PC-9 (cell line): ENCODE measurements around the gene ZMYND19. TPM values are rescaled to one million over a fixed set of nuclear protein-coding genes. Genes with fewer than 3 reads are reported as not detected.
A peak's percentile ranks its signal among the peaks of the same experiment; 100 is the strongest.

Experiments used
- Bru-seq: library from RNA; stranded (reverse); fragments of 400-500 nt; gene quantifications from one replicate; lab custom pipeline; 2021; lab: Mats Ljungman, UMichigan
- BruChase-seq, 2 experiments: library from RNA; stranded (reverse); fragments of 400-500 nt; gene quantifications; one replicate each; lab custom pipeline; 2021; lab: Mats Ljungman, UMichigan
- BruUV-seq: library from RNA; stranded (reverse); fragments of 400-500 nt; replicated peaks from 2 replicates; lab custom pipeline; 2021; lab: Mats Ljungman, UMichigan
- CTCF ChIA-PET: fragments of 300-600 bp; sonication (Branson Sonifier 250); formaldehyde crosslinking; loops from one replicate; lab custom pipeline; 2022; ENCODE audit warnings: antibody characterized with exemption; lab: Charles Lee
- POLR2A ChIA-PET: fragments of 300-600 bp; sonication (Branson Sonifier 250); formaldehyde crosslinking; loops from one replicate; lab custom pipeline; 2022; ENCODE audit warnings: antibody characterized with exemption; ENCODE audit not compliant: unreplicated experiment; lab: Charles Lee
- DNase-seq, 2 experiments: peaks; one replicate each; pipeline versions ENCODE4 v3.0.0 to v3.0.0-alpha.2; 2015 to 2022; ENCODE audit warnings: mixed read lengths in 1 of 2
- H2AFZ ChIP-seq: fragments of 200-600 bp; sonication (generic); 2 replicates; pipeline ENCODE4 v1.8.1; 2017; ENCODE audit warnings: antibody characterized with exemption
- H3F3A ChIP-seq: fragments of 200-600 bp; sonication (generic); 2 replicates; pipeline ENCODE4 v1.8.1; 2017; ENCODE audit warnings: antibody characterized with exemption, mild to moderate bottlenecking, low read depth; ENCODE audit not compliant: insufficient read depth
- H3K27ac ChIP-seq: fragments of 200-600 bp; sonication (generic); 2 replicates; pipeline ENCODE4 v1.6.1; 2016; ENCODE audit warnings: mixed run types
- H3K27me3 ChIP-seq: fragments of 200-600 bp; sonication (generic); 2 replicates; pipeline ENCODE4 v1.6.1; 2016; ENCODE audit warnings: low read depth, mixed run types; ENCODE audit not compliant: insufficient read depth
- H3K36me3 ChIP-seq: fragments of 200-600 bp; sonication (generic); 2 replicates; pipeline ENCODE4 v1.6.1; 2016; ENCODE audit warnings: low read depth, mixed run types
- H3K4me1 ChIP-seq: fragments of 200-600 bp; sonication (generic); replicated peaks from 2 replicates; pipeline ENCODE4 v1.6.1; 2016; ENCODE audit warnings: mixed run types; ENCODE audit not compliant: insufficient read depth
- H3K4me2 ChIP-seq: fragments of 200-600 bp; sonication (generic); 2 replicates; pipeline ENCODE4 v1.6.1; 2017; ENCODE audit warnings: mixed run types
- H3K4me3 ChIP-seq: fragments of 200-600 bp; sonication (generic); 2 replicates; pipeline ENCODE4 v1.6.1; 2016; ENCODE audit warnings: mixed run types
- H3K79me2 ChIP-seq: fragments of 200-600 bp; sonication (generic); 2 replicates; pipeline ENCODE4 v1.6.1; 2017; ENCODE audit warnings: low read depth, mixed run types
- H3K9me2 ChIP-seq: fragments of 200-600 bp; sonication (generic); 2 replicates; pipeline ENCODE4 v1.8.1; 2017; ENCODE audit warnings: mild to moderate bottlenecking; ENCODE audit not compliant: insufficient read depth
- H3K9me3 ChIP-seq: fragments of 200-600 bp; sonication (generic); 2 replicates; pipeline ENCODE4 v1.8.1; 2016; ENCODE audit warnings: low read depth; ENCODE audit not compliant: insufficient read depth
- H4K20me1 ChIP-seq: fragments of 200-600 bp; sonication (generic); 2 replicates; pipeline ENCODE4 v1.8.1; 2017; ENCODE audit not compliant: insufficient read depth
- CTCF ChIP-seq: fragments of 200-600 bp; sonication (generic); conservative IDR thresholded peaks from 2 replicates; pipeline ENCODE4 v1.6.1; 2017; ENCODE audit warnings: mixed run types, antibody characterized with exemption, mild to moderate bottlenecking, moderate library complexity
- EZH2 ChIP-seq: fragments of 200-600 bp; sonication (generic); IDR thresholded peaks from 2 replicates; pipeline ENCODE4 v1.8.0; 2017; ENCODE audit warnings: antibody characterized with exemption, low read depth
- intact Hi-C: fragments of 100-400 bp; cut with micrococcal nuclease; formaldehyde crosslinking; loops from one replicate; pipeline ENCODE4 v1.10.0; 2022; ENCODE audit not compliant: unreplicated experiment
- long read RNA-seq: library from polyadenylated mRNA; stranded (forward); transcript quantifications from one replicate; pipeline ENCODE4 v2.0.0, GENCODE V29; 2022
- total RNA-seq: library from RNA; stranded (reverse); gene quantifications from 2 replicates; pipeline ENCODE4 v1.2.3, GENCODE V29; 2021

ZMYND19 gene
- total RNA-seq (47.7 and 49.2 TPM in 2 replicates), Bru-seq, nascent RNA (percentile 71 among the genes with signal in this experiment), BruChase-seq, experiment 1, labeled RNA remaining after a 2-hour chase (percentile 74 among the genes with signal in this experiment), BruChase-seq, experiment 2, labeled RNA remaining after a 6-hour chase (percentile 90 among the genes with signal in this experiment)
- long read RNA-seq, transcript ZMYND19-201 (6 exons, 1,375 nt) = major isoform, 29 of 38 reads
- long read RNA-seq, partial matches to known transcripts = 8 of 38 reads
- long read RNA-seq, other reads (novel, unspliced or antisense) = 1 of 38 reads

GRCh38 chr9:137590469-137591383, at the start of gene ZMYND19:
Gene ZMYND19, minus strand, starts transcription at chr9:137590512. Its CDS starts 249 bp downstream, at chr9:137590263.
- POLR2A ChIA-PET = interaction anchor here (0.5 to 0.7 kb wide), 2 partner anchors 25 to 350 kb away, joined by 6 read pairs; partner anchors contain the start of gene TUBB4B
- H3K4me1 ChIP-seq = peaks cover 13% of the 10 kb centered on the region
- peak; percentile 65 to 94 for DNase-seq

GRCh38 chr9:137639303-137640051, 49.2 kb upstream of the ZMYND19 start:
- Histone ChIP-seq H3K4me2 (no peak overlapping the region), H3K27ac (no peak overlapping the region), H2AFZ (no peak overlapping the region), H3K9me2 (no peaks in the 10 kb centered on the region), H3K79me2 (peaks cover 94% of the 10 kb centered on the region), H3F3A (0 out of 2 replicates have a peak, but pooled peaks cover 6% of the 10 kb centered on the region), H4K20me1 (peaks cover 85% of the 10 kb centered on the region), H3K9me3 (no peaks in the 10 kb centered on the region), H3K4me1 (no peaks in the 10 kb centered on the region), H3K27me3 (no peaks in the 10 kb centered on the region), H3K36me3 (no peaks in the 10 kb centered on the region), H3K4me3 (no peak overlapping the region)
- BruUV-seq = no TSS peak
- intact Hi-C loops = no loop called here
- POLR2A ChIA-PET = no interaction called here
- TF ChIP-seq CTCF (no peak), EZH2 (no peak)
- no peak for DNase-seq
- CTCF ChIA-PET = no interaction called here

More at GRCh38 chr9:137590469-137591383, at the start of gene ZMYND19:
- no peaks in the 10 kb centered on the region for H3K9me3 ChIP-seq
- CTCF ChIA-PET = interaction anchor here (0.6 to 1.3 kb wide), 4 partner anchors 14 to 463 kb away, joined by 3 to 8 read pairs (median 4); partner anchors contain the start of genes ARRDC1 and MRPL41
- BruUV-seq = TSS peak; percentile 29
- H2AFZ ChIP-seq = peak within 1 kb of the TSS; percentile 99
- peaks cover 18% of the 10 kb centered on the region for H3K79me2 ChIP-seq
- TF ChIP-seq CTCF (no peak; the same call in 1 of the 2 replicates), EZH2 (no peak)
- intact Hi-C loops = loop anchor here (2.0 kb wide), 2 partner anchors 14 to 28 kb away; partner anchors contain the start of genes ARRDC1 and EHMT1
- no peaks in the 10 kb centered on the region for H3K9me2 ChIP-seq
- H3K4me3 ChIP-seq = peak within 1 kb of the TSS; percentile 91
- no peaks in the 10 kb centered on the region for H3K27me3 ChIP-seq
- H4K20me1 ChIP-seq = peaks cover 12% of the 10 kb centered on the region
- H3K4me2 ChIP-seq = peak within 1 kb of the TSS; percentile 91
- no peaks in the 10 kb centered on the region for H3F3A ChIP-seq
- no peak within 1 kb of the TSS for H3K27ac ChIP-seq
- peaks cover 8% of the 10 kb centered on the region; the same call in 1 of the 2 replicates for H3K36me3 ChIP-seq

GRCh38 chr9:137638680-137639079, 48.4 kb upstream of the ZMYND19 start:
- TF ChIP-seq EZH2 = no peak
- no peak for TF ChIP-seq CTCF
- Histone ChIP-seq H3K9me2 (no peaks in the 10 kb centered on the region), H2AFZ (no peak overlapping the region), H3K79me2 (peaks cover 94% of the 10 kb centered on the region), H3K36me3 (no peaks in the 10 kb centered on the region), H4K20me1 (peaks cover 85% of the 10 kb centered on the region), H3K9me3 (no peaks in the 10 kb centered on the region), H3K4me1 (no peaks in the 10 kb centered on the region), H3F3A (0 out of 2 replicates have a peak, but pooled peaks cover 6% of the 10 kb centered on the region), H3K27ac (no peak overlapping the region), H3K4me3 (no peak overlapping the region), H3K27me3 (no peaks in the 10 kb centered on the region), H3K4me2 (no peak overlapping the region)
- ChIA-PET POLR2A (no interaction called here), CTCF (no interaction called here)
- no TSS peak for BruUV-seq
- intact Hi-C loops = no loop called here
- no peak for DNase-seq
